GM12801 (cell line): Measurements from ENCODE around the gene TIPIN.

Experiments used
- CTCF ChIP-seq: IDR thresholded peaks from one replicate; pipeline ENCODE4 v1.5.1; 2011; ENCODE audit warnings: control low read depth; ENCODE audit not compliant: insufficient read length; ENCODE audit errors: extremely low read depth

The TIPIN gene

GRCh38 chr15:66291816-66292570 lies 64.5 kb downstream of the TIPIN start:
- no peak for TF ChIP-seq CTCF

GRCh38 chr15:66290518-66290917 lies 66.0 kb downstream of the TIPIN start:
- TF ChIP-seq CTCF, result no peak

- no peak for TF ChIP-seq CTCF
Measured at GRCh38 chr15:66290007-66290406, 66.5 kb downstream of the TIPIN start.

- TF ChIP-seq CTCF, result no peak
Measured at GRCh38 chr15:66288551-66289185, 67.8 kb downstream of the TIPIN start.

- TF ChIP-seq CTCF, result no peak
Measured at GRCh38 chr15:66288093-66288492, 68.4 kb downstream of the TIPIN start.

GRCh38 chr15:66287461-66288057 lies 68.9 kb downstream of the TIPIN start:
- no peak for TF ChIP-seq CTCF
